ENCODE measurements around the gene CCSER2. TPM values are rescaled to one million over a fixed set of nuclear protein-coding genes. Genes with fewer than 3 reads are reported as not detected.

The CCSER2 gene
- total RNA-seq, 1 experiment from 2014 or later, result 23.1 TPM

DNA sequence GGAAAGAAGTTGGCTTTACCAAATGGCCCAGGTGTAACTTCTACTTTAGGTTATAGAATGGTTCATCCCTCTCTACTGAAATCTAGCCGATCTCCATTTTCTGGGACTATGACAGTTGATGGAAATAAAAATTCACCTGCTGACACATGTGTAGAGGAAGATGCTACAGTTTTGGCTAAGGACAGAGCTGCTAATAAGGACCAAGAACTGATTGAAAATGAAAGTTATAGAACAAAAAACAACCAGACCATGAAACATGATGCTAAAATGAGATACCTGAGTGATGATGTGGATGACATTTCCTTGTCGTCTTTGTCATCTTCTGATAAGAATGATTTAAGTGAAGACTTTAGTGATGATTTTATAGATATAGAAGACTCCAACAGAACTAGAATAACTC is 43.6 kb downstream of the CCSER2 start:
- DNase-seq, result no peak
- intact Hi-C loops (cut with micrococcal nuclease; ENCODE audit: unreplicated experiment), result no loop called here
- Histone ChIP-seq H3K4me3 (ENCODE audit: low read depth, low read length) (no peak overlapping the region), H3K9me3 (no peaks in the 10 kb centered on the region), H3K27me3 (replicated peaks; ENCODE audit: control insufficient read depth, insufficient read depth, low read length) (no peaks in the 10 kb centered on the region), H3K36me3 (ENCODE audit: control insufficient read depth, insufficient read depth, low read length) (no peaks in the 10 kb centered on the region; the same call in 1 of the 2 replicates), H3K4me1 (peaks cover 4% of the 10 kb centered on the region)
- TF ChIP-seq, protein P1, sequence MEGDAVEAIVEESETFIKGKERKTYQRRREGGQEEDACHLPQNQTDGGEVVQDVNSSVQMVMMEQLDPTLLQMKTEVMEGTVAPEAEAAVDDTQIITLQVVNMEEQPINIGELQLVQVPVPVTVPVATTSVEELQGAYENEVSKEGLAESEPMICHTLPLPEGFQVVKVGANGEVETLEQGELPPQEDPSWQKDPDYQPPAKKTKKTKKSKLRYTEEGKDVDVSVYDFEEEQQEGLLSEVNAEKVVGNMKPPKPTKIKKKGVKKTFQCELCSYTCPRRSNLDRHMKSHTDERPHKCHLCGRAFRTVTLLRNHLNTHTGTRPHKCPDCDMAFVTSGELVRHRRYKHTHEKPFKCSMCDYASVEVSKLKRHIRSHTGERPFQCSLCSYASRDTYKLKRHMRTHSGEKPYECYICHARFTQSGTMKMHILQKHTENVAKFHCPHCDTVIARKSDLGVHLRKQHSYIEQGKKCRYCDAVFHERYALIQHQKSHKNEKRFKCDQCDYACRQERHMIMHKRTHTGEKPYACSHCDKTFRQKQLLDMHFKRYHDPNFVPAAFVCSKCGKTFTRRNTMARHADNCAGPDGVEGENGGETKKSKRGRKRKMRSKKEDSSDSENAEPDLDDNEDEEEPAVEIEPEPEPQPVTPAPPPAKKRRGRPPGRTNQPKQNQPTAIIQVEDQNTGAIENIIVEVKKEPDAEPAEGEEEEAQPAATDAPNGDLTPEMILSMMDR (IDR thresholded peaks at IDR 0.05; ENCODE audit: insufficient read depth in 1 of 2, low read depth in 1 of 2, low read length in 1 of 2, severe bottlenecking in 1 of 2, unreplicated experiment in 1 of 2), result no peak
- Mint-ChIP-seq H3K27ac (ENCODE audit: unreplicated experiment) (no peak overlapping the region), H3K4me1 (ENCODE audit: low read depth, unreplicated experiment) (no peaks in the 10 kb centered on the region), H3K9me3 (ENCODE audit: unreplicated experiment) (no peaks in the 10 kb centered on the region), H3K36me3 (ENCODE audit: insufficient read depth, unreplicated experiment) (peaks cover 10% of the 10 kb centered on the region), H3K4me3 (ENCODE audit: unreplicated experiment) (no peak overlapping the region), H3K27me3 (ENCODE audit: insufficient read depth, unreplicated experiment) (no peaks in the 10 kb centered on the region)
- BruUV-seq (replicated peaks), result no TSS peak
- ChIA-PET POLR2A (no interaction called here), CTCF (interaction anchor here (0.5 kb wide), 1 partner anchor 105 kb away, joined by 3 read pairs; no protein-coding TSS in a partner anchor)

DNA sequence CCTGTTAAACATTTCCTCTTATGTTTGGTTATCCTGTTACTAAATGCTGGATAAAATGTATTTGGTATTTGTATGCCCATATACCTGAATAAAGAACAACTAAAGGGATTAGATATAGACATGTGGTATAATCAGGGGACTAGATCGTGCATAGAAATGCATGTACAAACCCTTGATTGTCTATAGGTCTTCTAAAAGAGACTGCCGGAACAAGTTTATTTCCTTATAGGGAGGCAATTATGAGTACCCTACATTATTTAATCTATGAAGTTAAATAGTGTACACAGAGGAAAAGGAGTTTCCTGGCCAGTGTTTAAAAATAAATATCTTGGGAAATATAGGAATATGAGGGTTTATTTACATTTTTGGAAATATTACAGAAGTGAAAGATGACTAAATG is 44.6 kb downstream of the CCSER2 start:
- intact Hi-C loops (cut with micrococcal nuclease; ENCODE audit: unreplicated experiment), result no loop called here
- H3K27me3 ChIP-seq (replicated peaks; ENCODE audit: control insufficient read depth, insufficient read depth, low read length), result no peaks in the 10 kb centered on the region
- Mint-ChIP-seq H3K9me3 (ENCODE audit: unreplicated experiment) (no peaks in the 10 kb centered on the region), H3K36me3 (ENCODE audit: insufficient read depth, unreplicated experiment) (peaks cover 10% of the 10 kb centered on the region), H3K27me3 (ENCODE audit: insufficient read depth, unreplicated experiment) (no peaks in the 10 kb centered on the region), H3K4me3 (ENCODE audit: unreplicated experiment) (no peak overlapping the region), H3K4me1 (ENCODE audit: low read depth, unreplicated experiment) (no peaks in the 10 kb centered on the region), H3K27ac (ENCODE audit: unreplicated experiment) (no peak overlapping the region)
- no peaks in the 10 kb centered on the region; the same call in 1 of the 2 replicates for H3K36me3 ChIP-seq (ENCODE audit: control insufficient read depth, insufficient read depth, low read length)
- no TSS peak for BruUV-seq (replicated peaks)
- POLR2A ChIA-PET, result no interaction called here
- no peak overlapping the region for H3K4me3 ChIP-seq (ENCODE audit: low read depth, low read length)
- TF ChIP-seq, protein P1 (IDR thresholded peaks at IDR 0.05; ENCODE audit: insufficient read depth in 1 of 2, low read depth in 1 of 2, low read length in 1 of 2, severe bottlenecking in 1 of 2, unreplicated experiment in 1 of 2), result no peak
- CTCF ChIA-PET, result no interaction called here
- no peaks in the 10 kb centered on the region for H3K9me3 ChIP-seq
- no peak for DNase-seq
- peaks cover 4% of the 10 kb centered on the region for H3K4me1 ChIP-seq

DNA sequence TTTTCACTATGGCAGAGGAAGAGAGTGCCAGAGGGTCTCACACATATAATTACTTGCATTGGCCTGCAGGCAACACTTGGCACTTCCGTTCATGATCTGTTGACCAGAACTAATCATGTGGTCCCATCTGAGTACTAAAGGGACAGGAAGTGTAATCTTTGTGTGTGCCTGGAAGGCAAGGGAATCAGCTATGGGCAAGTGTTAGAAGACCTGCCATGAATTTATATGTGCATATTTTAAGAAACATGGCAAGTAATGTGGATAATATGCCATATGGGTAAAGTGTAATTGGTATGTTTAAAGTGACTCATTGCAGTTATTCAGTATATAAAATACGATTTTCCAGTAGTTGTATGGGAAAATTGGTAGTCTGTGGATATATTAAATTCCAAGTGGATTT is 46.1 kb downstream of the CCSER2 start:
- H3K9me3 Mint-ChIP-seq (ENCODE audit: unreplicated experiment), result no peaks in the 10 kb centered on the region
- CTCF ChIA-PET, result interaction anchor here (2.8 kb wide), 1 partner anchor 163 kb away, joined by 25 read pairs; no protein-coding TSS in a partner anchor
- no peaks in the 10 kb centered on the region for H3K4me1 Mint-ChIP-seq (ENCODE audit: low read depth, unreplicated experiment)

More for the DNA sequence above, 46.1 kb downstream of the CCSER2 start:
- intact Hi-C loops (cut with micrococcal nuclease; ENCODE audit: unreplicated experiment), result loop anchor here (2.0 kb wide), 1 partner anchor 56 kb away; no protein-coding TSS in a partner anchor
- POLR2A ChIA-PET, result no interaction called here
- H3K4me3 Mint-ChIP-seq (ENCODE audit: unreplicated experiment), result no peak overlapping the region
- H3K27ac Mint-ChIP-seq (ENCODE audit: unreplicated experiment), result no peak overlapping the region
- DNase-seq, result no peak
- Histone ChIP-seq H3K27me3 (replicated peaks; ENCODE audit: control insufficient read depth, insufficient read depth, low read length) (no peaks in the 10 kb centered on the region), H3K36me3 (ENCODE audit: control insufficient read depth, insufficient read depth, low read length) (no peaks in the 10 kb centered on the region; the same call in 1 of the 2 replicates), H3K4me3 (ENCODE audit: low read depth, low read length) (no peak overlapping the region), H3K9me3 (no peaks in the 10 kb centered on the region), H3K4me1 (peaks cover 4% of the 10 kb centered on the region)
- H3K36me3 Mint-ChIP-seq (ENCODE audit: insufficient read depth, unreplicated experiment), result peaks cover 10% of the 10 kb centered on the region
- no TSS peak for BruUV-seq (replicated peaks)
- no peaks in the 10 kb centered on the region for H3K27me3 Mint-ChIP-seq (ENCODE audit: insufficient read depth, unreplicated experiment)
- TF ChIP-seq, protein P1 (IDR thresholded peaks at IDR 0.05; ENCODE audit: insufficient read depth in 1 of 2, low read depth in 1 of 2, low read length in 1 of 2, severe bottlenecking in 1 of 2, unreplicated experiment in 1 of 2), result no peak
